Measurements from ENCODE around the gene LIPG.
"Not testable (repeated sequence)": the region's sequence is repeated elsewhere in the genome, so short reads cannot be mapped to it uniquely, and the experiment has no call there.

Gene LIPG

DNA sequence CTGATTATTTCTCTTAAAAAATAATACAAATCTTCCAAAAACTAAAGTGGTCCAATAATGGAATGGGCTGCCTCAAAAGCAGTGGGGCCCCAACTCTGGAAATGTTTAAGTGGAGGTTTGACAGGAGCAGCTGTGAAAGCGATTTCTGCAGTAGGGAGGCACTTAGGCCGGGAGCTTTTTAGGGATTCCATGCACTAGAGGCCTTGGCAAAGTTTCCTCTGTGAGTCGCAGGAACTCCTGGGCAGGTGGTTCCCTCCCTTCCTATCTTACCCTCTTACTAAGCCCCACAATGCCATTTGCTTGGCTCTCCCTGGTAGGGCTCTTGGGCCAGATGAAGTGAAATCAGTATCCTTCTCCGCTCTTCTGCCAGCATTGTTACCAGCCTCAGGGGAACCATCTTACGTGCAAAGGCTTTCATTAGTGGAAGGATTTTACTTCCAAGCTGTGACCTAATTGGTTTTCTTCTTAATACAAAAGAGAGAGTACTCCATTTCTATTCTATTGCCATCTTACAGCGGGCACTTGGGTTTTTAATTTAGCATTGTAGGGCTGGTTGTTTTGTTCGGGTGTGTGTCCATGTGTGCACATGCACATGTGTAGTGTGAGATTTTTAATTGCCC lies 40.5 kb upstream of the LIPG start:
- TF ChIP-seq, protein P1, sequence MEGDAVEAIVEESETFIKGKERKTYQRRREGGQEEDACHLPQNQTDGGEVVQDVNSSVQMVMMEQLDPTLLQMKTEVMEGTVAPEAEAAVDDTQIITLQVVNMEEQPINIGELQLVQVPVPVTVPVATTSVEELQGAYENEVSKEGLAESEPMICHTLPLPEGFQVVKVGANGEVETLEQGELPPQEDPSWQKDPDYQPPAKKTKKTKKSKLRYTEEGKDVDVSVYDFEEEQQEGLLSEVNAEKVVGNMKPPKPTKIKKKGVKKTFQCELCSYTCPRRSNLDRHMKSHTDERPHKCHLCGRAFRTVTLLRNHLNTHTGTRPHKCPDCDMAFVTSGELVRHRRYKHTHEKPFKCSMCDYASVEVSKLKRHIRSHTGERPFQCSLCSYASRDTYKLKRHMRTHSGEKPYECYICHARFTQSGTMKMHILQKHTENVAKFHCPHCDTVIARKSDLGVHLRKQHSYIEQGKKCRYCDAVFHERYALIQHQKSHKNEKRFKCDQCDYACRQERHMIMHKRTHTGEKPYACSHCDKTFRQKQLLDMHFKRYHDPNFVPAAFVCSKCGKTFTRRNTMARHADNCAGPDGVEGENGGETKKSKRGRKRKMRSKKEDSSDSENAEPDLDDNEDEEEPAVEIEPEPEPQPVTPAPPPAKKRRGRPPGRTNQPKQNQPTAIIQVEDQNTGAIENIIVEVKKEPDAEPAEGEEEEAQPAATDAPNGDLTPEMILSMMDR (IDR thresholded peaks at IDR 0.05; ENCODE audit: low read depth, low read length), result no peak
- DNase-seq (ENCODE audit: extremely low read depth, low read depth), result no peak

DNA sequence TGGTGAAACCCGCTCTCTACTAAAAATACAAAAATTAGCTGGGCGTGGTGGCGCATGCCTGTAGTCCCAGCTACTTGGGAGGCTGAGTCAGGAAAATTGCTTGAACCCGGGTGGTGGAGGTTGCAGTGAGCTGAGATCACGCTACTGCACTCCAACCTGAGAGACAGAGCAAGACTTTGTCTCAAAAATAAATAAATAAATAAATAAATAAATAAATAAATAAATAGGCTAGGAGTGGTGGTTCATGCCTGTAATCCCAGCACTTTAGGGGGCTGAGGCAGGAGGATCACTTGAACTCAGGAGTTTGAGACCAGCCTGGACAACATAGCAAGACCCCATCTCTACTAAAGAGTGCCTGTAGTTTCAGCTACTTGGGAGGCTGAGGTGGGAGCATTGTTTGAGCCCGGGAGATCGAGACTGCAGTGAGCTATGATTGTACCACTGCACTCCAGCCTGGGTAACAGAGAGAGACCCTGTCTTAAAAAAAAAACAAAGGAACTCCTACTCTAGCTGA lies 38.2 kb upstream of the LIPG start:
- not testable (repeated sequence) for DNase-seq (ENCODE audit: extremely low read depth, low read depth)

DNA sequence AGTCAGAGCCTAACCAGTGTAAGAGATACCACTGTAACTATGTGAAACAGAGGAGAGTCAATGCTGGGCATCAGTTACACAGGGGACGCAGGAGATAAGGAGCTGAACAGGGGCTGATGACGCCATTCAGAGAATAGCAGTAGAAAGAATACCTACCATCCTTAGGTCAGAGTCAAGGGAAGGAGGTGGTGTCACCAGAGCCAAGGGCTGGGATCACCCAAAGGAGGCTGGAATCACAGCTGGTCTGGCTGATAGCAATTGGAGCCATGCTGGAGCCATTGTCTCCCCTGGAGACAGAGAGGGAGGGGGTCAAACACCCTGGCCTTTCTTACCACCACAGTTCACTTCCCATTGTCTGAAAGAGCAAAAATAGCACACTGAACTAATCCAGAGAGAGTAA lies 37.5 kb upstream of the LIPG start:
- DNase-seq (ENCODE audit: extremely low read depth, low read depth), result no peak
- TF ChIP-seq, protein P1 (IDR thresholded peaks at IDR 0.05; ENCODE audit: low read depth, low read length), result no peak

DNA sequence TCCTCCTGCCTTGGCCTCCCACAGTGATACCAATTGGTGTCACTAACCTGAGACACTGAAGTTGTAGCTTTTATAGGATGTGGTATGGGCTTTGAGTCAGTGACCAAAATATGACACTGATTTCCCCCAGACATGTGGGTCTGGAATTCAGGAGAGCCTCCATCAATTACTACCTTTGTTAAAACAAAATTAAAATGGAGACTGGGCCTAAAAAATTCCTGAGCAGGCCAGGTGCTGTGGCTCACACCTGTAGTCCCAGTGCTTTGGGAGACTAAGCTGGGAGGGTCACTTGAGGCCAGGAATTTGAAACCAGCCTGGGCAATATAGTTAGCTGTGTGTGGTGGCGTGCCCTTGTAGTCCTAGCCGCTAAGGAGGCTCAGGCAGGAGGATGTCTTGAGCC lies 36.9 kb upstream of the LIPG start:
- TF ChIP-seq, protein P1 (IDR thresholded peaks at IDR 0.05; ENCODE audit: low read depth, low read length), result no peak
- DNase-seq (ENCODE audit: extremely low read depth, low read depth), result no peak

DNA sequence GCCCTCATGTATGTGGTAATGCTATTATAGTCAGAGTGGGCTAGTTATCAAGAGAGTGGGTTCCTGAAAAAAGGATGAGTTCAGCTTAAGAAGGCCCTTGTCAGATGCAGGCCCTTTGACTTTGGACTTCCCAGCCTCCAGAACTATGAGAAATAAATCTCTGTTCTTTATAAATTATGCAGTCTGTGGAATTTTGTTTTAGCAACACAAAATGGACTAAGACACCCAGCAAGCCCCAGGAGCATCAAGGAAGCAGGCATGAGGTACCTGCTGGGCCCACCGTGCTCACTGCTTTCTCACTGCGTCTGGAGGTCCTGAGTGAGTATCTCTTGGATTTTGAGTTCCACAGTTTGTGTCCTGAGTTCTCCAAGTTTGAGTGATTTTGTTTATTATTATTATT lies 35.9 kb upstream of the LIPG start:
- TF ChIP-seq, protein P1 (IDR thresholded peaks at IDR 0.05; ENCODE audit: low read depth, low read length), result no peak
- DNase-seq (ENCODE audit: extremely low read depth, low read depth), result no peak

DNA sequence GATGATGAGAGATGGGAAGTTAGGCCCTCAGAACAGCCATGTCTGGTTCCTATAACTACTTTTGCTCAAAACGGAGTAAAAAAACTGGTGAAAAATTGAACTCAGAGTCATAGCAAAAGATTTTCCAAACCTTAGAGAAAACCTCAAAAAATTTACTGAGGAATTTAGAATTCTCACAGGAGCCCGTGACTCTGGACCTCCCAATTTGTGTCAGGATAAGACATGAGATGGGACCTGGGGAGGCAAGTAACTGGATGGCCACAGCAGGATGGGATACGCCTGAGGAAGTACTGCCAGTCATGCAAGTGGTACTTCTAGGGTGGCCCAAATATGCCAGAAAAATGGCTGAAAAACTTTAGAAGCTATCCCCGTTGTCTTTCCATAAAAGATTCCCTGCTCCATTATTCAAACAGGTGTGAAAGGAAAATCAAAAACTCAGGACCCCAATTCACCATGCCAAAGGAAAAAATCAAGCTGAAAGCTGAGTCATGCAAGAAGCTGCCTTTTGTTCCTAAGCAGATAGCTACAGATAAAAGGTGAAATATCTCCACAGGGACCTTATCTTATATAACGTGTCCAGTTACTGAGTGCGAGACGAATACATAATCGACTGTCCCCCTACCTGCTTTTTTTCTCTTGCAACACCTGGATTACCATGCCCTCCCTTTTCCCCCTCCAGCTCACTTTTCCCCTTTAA lies 34.1 kb upstream of the LIPG start:
- no peak for DNase-seq (ENCODE audit: extremely low read depth, low read depth)
- TF ChIP-seq, protein P1 (IDR thresholded peaks at IDR 0.05; ENCODE audit: low read depth, low read length), result no peak

DNA sequence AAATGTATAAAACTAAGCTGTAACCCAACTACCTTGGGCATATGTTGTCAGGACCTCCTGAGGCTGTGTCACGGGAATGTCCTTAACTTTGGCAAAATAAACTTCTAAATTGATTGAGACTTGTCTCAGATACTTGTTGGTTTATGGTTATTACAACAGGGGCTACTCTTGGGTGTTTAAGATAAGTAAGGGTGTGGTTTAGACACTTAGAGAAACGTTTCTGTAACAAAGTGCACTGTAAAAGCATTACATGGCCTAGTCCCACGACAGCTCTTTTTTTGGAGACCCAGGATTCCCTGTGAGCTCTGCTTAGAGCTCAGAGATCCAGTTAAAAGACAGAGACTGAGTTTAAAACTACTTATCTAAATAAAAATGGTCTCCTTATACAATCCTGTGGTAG lies 32.3 kb upstream of the LIPG start:
- no peak for DNase-seq (ENCODE audit: extremely low read depth, low read depth)
- TF ChIP-seq, protein P1 (IDR thresholded peaks at IDR 0.05; ENCODE audit: low read depth, low read length), result no peak
